GM12873 (cell line): ENCODE measurements around the gene VAPB.

ENCODE experiments used
- TF ChIP-seq, protein P1 (sequence below): IDR thresholded peaks from 2 replicates; pipeline ENCODE4 v1.5.1; 2012; ENCODE audit warnings: low read depth, mild to moderate bottlenecking, moderate library complexity, low read length, control low read depth; ENCODE audit not compliant: insufficient read depth; ENCODE audit errors: missing control alignments

VAPB gene

DNA sequence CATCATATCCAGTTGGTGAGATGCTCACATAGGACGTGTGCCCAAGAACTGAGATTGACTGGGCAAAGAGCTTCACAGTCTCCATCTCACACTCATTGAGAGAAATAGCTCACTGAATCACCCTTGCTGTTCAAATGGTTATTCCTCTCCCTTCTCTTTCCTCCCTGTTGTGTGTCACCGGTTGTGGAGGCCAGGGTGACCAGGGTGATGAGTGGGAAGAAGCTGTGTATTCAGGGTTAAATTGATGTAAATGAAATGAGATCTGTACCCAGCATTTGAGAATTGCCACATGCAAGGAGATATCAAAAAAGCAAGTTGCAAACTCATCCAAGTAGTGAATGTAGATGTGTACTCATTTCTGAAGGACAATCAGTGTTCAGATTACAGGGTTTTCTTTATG lies 36.6 kb upstream of the VAPB start:
- TF ChIP-seq, protein P1, sequence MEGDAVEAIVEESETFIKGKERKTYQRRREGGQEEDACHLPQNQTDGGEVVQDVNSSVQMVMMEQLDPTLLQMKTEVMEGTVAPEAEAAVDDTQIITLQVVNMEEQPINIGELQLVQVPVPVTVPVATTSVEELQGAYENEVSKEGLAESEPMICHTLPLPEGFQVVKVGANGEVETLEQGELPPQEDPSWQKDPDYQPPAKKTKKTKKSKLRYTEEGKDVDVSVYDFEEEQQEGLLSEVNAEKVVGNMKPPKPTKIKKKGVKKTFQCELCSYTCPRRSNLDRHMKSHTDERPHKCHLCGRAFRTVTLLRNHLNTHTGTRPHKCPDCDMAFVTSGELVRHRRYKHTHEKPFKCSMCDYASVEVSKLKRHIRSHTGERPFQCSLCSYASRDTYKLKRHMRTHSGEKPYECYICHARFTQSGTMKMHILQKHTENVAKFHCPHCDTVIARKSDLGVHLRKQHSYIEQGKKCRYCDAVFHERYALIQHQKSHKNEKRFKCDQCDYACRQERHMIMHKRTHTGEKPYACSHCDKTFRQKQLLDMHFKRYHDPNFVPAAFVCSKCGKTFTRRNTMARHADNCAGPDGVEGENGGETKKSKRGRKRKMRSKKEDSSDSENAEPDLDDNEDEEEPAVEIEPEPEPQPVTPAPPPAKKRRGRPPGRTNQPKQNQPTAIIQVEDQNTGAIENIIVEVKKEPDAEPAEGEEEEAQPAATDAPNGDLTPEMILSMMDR = no peak

DNA sequence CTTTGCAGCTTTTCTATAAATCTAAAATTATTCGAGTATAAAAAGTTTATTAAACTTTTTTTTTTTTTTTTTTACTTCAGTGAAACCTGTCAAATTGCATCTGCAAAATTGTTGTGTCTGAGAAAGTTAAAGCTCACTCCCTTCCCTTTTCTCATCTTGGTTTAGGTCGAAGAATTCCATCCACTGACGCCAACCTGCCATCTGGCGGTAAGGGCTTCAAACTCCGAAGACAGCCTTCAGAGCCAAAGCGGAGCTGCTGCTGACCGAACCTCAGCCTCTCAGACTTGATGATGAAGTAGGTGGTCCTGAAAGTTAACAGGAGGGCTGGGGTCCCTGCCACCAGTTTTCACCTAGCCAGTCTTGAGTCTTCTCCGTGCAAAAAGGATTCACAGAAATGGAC lies 29.6 kb upstream of the VAPB start:
- TF ChIP-seq, protein P1 = no peak

DNA sequence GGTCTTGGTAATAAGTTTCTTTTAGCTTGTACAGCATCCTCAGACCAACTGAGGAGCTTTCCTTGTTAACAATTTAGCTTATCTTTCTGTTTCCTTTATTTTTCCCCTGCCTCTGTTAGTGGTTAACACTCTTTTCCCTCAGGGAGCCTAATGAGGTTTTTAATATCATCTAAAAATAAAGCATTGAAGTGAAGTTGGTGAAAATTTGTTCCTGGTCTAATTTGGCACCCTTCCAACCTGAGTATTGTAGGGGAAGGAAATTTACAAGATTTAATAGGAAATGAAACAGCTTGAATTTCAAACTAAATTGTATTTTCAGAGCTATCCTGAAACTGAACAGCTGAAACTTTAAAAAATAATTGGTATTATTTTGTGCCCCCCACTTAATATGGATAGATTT lies 28.1 kb upstream of the VAPB start:
- TF ChIP-seq, protein P1 = no peak

DNA sequence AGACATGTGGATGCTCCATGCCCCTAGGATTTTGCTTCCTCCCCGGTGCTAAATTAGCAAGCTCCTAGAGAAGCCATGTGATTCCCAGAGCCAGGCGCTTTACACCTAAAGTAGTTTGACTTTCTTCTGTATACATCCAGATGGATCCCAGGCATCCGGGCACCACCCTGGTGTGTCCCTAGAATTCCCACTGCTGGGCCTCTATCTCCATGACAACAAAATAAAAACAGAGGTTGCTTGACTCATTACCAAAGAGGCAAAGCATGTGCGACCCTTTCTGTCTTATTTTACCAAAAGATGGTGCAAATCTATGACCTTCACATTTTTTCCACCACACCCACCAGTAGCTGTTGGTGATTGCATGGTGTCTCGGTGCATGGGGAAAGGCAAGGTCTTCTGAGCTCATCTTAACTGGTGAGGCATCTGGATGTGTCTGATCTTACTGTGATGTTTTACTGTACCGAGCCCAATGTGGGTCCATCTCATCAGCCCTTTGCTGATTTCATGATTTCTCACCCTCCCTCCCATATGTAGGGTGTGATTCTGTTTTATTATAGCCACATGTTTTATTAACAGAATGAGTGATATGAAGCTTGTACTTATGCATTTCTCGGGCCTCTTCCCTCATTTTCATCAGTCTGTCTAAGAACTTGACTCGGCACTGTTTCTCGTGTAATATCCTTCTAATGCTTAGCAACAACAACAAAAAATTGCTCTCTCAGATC lies 27.4 kb upstream of the VAPB start:
- TF ChIP-seq, protein P1 = no peak

DNA sequence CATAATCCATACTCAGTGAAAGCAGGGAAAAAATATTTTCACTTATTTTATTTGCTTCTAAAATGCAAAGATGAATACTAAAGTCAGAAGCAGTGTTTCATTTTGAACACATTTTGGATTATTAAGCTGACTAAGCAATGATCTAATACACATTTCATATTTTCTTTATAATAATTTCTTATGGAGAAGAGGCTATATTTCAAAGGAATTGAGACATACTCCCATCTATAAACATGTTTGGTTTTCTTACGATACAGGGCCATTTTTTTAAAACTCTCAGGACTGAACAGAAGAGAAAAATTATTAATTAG lies 26.9 kb upstream of the VAPB start:
- TF ChIP-seq, protein P1 = no peak

DNA sequence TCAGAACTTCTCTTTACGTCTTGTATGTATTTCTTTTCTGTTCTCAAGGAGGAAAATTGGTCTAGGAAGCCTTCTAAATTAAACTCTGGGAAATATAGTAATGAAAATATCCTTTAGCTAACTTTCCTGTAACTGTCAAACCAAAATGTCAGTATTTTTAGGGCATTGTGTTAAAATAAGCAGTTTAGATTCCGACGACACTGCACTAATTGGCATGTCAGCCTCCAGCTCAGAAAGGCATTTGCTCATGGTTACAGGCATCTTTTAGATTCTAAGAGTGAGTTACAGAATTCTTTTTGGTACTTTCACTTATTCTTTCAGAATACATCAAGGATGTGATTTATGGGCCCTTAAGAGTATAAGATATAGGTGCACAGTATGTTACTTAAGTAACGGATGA lies 26.1 kb upstream of the VAPB start:
- TF ChIP-seq, protein P1 = no peak

DNA sequence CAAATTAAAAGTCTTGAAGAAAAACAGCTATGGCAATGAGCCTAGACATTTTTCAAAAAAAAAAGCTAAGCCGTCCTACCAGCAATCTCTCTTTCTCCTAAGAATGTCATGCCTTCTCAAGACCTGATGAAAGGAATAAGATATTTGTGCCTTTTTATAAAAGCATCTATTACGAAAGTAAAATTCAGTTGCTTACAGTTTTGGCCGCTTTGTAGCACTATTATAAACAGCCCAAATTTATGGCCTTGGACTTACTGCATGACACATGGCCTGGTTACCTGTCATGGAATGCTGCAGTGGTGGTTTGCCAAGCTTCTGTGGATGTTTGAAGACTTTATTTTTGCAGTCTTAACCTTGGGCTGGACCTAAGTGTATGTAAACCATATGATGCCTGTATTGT lies 22.2 kb upstream of the VAPB start:
- TF ChIP-seq, protein P1 = no peak
